HG02970 (cell line): ENCODE data around the gene TMPRSS4.

Experiments
- ATAC-seq: cut with Tn5 transposase; IDR thresholded peaks from one replicate; pipeline ENCODE4 v1.9.1; 2021; ENCODE audit warnings: mild to moderate bottlenecking, moderate library complexity, moderate number of reproducible peaks; ENCODE audit not compliant: unreplicated experiment, low FRiP score

TMPRSS4 gene

DNA sequence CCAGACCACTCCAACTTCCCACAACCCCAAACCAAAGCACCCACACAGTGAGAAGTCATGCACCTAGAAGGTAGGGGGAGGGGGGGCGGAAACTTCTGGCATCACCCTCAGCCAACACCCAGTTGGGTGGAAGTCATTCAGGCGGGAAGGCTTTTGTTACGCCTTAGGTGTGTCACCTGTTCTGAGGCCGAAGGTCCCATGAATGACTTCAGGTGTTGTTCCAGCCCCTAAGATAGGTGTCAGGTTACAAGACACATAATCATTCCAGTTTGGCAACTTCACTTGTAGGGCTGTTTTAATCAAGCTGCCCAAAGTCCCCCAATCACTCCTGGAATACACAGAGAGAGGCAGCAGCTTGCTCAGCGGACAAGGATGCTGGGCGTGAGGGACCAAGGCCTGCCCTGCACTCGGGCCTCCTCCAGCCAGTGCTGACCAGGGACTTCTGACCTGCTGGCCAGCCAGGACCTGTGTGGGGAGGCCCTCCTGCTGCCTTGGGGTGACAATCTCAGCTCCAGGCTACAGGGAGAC is at the start of gene TMPRSS4:
TMPRSS4 (plus strand) TSS at position 325 of the 528 bp plus-strand sequence. CDS start 225 bp downstream, outside the sequence.
- ATAC-seq: no peak

GRCh38 chr11:118027694-118028093 is 49.2 kb upstream of the TMPRSS4 start:
- ATAC-seq: no peak

GRCh38 chr11:118028626-118029025 is 48.3 kb upstream of the TMPRSS4 start:
- ATAC-seq: no peak

GRCh38 chr11:118033443-118033842 is 43.4 kb upstream of the TMPRSS4 start:
- ATAC-seq: no peak

DNA sequence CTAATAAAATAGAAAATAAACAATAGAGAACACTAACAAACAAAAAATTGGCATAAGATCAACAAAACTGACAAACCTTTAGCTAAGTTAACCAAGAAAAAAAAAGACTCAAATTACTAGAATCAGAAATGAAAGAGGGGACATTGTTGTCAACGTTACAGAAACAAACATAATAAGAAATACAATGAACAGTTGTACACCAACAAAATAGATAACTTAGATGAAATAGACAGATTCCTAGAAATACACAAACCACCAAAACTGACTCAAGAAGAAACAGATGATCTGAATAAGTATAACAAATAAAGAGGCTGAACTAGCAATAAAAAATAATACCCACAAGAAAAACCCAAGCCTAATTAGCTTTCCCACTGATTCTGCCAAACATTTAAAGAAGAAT is 34.7 kb upstream of the TMPRSS4 start:
- no peak for ATAC-seq

DNA sequence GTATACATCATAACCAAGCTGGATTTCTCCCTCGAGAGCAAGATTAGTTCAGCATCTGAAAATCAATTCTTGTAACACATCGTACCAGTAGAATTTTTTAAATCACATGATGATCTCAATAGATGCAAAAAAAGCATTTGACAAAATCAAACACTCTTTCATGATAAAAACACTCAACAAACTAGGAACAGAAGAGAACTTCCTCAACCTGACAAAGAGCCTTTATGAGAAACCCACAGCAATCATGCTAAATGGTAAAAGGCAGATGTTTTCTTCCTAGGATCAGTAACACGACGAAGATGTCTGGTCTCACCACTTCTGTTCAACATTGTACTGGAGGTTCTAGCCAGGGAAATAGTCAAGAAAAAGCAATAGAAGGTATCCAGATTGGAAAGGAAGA is 34.1 kb upstream of the TMPRSS4 start:
- no peak for ATAC-seq

DNA sequence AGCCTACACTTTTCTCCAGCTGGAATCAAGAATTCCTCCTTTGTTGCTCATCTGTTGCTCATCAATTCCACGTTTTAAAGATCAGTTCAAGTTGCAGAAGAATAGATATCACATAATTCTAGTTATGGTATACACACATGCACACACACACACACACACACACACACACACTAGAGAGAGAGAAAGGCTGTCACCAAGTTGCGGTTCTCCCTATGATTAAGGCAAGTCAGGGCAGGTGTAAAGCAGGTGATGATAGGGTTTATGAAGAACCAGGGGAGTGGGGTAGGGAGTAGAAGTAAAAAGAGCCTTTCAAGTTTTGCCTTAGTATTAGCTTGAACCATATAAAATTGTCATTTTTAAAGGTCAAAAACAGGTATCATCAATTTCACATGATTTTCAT is 31.7 kb upstream of the TMPRSS4 start:
- ATAC-seq: no peak

DNA sequence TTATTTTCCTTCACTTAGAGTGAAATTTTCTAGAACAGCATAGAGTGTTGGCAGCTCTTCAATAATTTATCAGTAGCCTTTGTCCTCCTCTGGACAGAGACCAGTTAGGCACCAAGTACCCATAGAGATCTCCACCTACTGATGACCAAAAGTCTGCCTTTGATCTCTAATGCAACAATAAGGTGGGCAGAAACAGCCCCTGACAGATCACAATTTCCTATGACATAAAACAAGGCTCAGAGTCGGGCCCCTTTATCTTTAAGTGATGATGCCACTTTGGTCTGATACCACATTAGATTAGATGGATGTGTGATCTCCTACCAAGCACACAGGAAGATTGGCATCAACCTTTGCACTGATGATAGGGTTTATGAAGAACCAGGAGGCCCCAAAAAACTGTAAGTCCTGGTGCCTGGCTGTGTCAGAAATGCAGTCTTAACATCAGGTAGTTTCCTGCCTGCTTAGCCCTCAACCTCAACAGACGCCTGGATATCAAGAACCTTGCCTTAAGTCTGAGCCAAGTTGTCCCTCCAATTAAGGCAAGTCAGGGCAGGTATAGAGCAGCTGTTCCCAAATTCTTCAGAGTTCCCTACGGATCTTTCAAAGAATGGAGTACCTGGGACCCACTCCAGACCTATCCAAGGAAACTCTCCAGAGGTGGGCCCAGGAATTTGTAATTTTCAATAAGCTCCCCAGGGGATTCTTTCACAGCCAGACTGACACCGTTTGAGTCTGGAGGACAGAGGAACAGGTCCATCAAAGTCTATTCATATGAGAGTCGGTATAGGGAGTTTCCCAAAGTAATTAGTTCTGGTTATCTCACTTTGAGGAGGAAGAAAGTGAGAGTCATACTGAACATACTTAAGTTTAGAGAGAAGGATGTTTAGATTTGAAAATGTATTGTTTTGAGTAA is 30.6 kb upstream of the TMPRSS4 start:
- no peak for ATAC-seq

DNA sequence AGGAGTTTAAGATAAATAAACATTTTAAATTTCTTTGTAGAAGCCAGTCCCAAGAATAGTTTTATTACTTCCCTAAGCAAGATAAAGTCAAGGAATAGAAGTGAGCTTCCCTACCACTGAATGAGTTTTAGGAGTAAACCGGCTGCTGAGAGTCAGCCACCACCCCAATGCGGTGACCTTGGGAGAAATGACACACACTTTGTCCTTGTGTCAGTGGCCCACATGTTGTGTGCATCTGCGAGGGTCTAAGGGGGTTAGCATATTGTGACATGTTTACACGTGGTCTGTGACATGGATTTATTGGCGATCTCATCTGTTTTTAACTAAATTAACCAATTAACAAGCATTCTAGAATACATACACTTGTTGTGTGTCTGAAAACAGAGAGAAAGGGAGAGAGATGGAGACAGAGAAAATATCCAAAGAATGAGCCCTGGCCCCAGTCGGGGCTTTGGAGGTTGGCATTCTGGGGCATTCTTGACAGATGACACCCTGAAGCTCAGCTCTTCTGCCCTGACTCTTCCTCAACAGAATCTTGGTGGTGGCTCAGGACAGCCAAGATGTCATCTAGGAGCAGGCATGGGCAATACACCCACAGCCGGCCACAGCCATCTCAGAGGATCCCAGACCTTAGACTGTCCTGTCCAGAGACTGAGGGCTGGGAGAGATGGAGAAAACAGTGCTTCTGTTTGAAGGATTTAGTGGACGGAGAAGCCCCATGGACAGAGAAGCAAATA is 29.7 kb upstream of the TMPRSS4 start:
- ATAC-seq: no peak

DNA sequence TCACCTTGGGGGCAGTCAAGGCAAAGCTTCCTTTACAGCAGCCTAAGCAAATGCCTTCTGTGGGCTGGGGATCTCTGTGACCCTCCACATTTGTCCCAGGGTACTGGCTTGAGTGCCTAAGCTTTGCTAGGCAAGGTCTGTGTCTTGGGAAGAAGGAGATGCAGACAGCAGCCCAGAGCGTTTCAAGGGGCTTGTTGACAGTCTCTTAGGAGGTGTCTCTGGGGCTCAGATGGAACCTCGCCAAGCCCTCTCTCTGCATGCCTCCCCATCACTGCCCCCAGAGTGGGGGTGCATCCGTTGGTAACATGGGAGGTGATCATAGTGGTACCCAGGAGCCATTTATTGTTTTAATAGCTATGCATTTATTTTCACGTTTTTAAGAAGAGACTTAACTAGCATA is 29.1 kb upstream of the TMPRSS4 start:
- ATAC-seq: no peak

GRCh38 chr11:118048472-118049370 is 28.2 kb upstream of the TMPRSS4 start:
- ATAC-seq: no peak

DNA sequence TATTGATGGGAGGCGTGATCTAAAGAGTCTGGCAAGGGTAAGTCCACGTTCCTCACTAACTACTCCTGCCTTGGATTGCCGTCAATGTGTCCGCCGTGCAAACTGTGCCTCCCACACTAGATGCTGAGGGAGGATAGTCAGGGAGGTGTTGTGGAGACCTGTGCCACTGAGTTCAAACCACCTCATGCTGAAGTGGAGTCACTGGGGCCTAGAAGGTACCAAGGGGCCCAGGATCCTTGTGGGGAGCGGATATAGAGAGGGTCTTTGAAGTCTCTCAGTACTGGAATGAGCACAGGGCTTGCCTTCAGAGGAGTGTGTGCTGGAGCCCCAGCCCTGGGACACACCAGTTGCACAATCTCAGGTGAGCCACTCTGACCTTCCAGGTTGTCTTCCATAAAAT is 27.1 kb upstream of the TMPRSS4 start:
- ATAC-seq: no peak

GRCh38 chr11:118050208-118050891 is 26.5 kb upstream of the TMPRSS4 start:
- no peak for ATAC-seq

GRCh38 chr11:118051136-118051610 is 25.7 kb upstream of the TMPRSS4 start:
- ATAC-seq: no peak

GRCh38 chr11:118051611-118052461 is 25.0 kb upstream of the TMPRSS4 start:
- no peak for ATAC-seq

GRCh38 chr11:118052581-118053206 is 24.2 kb upstream of the TMPRSS4 start:
- no peak for ATAC-seq

DNA sequence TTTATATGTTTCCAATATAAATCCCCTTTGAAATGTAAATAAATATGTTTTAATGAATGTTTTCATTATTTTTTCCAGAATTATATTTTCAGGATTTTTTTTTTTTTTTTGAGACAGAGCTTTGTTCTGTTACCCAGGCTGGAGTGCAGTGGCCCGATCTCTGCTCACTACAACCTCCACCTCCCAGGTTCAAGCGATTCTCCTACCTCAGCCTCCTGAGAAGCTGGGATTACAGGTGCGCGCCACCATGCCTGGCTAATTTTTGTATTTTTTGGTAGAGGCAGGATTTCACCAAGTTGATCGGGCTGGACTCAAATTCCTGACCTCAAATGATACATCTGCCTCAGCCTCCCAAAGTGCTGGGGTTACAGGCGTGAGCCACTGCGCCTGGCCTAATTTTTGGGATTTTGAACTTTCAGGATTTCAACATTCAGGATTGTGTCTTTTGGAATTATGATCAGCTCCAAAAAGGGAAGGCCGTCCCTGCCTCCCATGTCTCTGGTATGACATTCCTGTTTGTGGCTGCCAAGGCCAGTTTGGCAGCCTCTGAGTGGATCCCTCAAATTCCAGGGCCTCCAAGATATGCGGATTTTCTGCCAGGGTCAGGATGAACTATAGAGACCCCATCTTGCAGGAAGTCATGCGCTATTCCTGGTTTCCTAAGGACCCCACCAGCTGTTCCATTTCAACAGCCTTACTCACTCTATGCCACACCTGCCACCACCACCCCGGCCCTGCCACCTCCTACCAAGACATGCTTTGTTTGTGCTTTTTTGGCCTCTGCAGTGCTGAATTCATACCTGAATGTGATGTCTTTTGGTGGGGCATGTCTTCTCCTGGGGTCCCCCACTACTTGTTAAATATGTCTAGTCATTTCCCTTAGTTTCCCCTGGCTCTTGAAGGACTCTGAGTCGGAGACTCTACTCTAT is 21.9 kb upstream of the TMPRSS4 start:
- no peak for ATAC-seq
